ELR (cell line): ENCODE results near the gene MEIS3.

Experiments
- DNase-seq: peaks from one replicate; pipeline ENCODE4 v3.0.0-alpha.2; 2015; ENCODE audit warnings: low read depth

MEIS3 gene

DNA sequence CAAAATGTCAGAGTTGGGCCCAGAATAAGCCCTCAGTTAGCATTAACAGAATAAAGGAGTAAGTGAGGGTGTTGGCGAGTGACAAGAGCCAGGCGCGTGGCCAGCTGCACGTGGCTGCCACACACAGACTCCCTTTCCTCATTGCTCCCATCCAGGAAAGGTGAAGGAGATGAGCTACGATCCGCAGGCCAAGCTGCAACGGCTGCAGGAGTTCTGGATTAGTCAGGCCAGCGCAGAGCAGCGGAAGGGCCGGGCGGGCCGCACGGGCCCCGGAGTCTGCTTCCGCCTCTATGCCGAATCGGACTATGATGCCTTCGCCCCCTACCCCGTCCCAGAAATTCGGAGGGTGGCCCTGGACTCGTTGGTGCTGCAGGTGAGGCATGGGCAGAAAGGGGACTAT is 57.0 kb downstream of the MEIS3 start:
- DNase-seq, result no peak

DNA sequence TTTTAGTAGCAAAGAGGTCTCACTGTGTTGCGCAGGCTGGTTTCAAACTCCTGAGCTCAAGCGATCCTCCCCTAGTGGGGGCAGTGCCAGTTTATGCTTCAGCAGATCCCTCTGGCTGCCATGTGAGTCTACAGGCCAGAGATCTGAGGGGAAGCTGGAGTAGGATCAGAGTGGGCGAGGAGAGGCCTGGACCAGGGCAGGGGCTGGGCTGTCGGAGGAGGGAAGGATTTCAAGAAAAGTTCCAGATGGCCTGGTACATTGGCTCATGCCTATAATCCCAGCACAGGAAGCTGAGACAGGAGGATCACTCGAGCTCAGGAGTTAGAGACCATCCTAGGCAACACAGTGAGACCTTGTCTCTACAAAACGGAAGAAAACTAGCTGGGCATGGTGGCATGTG is 60.4 kb downstream of the MEIS3 start:
- no peak for DNase-seq

DNA sequence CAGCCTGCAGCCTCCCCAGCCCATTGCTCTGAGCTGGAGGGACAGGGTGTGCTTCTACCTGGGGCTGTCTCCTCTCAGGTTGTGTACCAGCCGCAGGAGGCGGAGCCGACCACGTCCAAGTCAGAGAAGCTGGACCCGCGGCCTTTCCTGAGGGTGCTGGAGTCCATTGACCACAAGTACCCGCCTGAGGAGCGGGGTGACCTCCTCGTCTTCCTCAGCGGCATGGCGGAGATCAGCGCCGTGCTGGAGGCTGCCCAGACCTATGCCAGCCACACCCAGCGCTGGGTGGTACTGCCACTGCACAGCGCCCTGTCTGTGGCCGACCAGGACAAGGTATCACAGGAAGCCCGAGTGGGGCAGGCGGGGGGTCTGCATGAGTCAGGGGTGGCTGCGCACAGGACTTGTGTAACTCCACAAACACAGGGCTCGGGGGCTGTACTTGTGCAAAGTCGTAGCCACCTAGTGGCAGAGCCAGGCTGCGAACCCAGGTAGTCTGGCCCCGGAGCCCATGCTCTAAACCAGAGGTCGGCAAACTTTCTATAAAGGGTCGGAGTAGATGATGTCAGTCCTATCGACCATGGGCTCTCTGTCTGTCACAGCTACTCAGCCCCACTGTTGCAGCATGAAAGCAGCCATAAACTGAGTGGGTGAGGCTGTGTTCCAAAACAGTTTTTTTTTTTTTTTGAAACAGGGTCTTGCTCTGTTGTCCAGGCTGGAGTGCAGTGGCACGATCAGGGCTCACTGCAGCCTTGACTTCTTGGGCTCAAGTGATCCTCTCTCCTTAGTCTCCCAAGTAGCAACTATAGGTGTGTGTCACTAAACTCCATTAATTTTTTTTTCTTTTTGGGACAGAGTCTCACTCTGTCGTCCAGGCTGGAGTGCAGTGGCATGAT is 61.3 kb downstream of the MEIS3 start:
- DNase-seq, result peak; percentile 16

DNA sequence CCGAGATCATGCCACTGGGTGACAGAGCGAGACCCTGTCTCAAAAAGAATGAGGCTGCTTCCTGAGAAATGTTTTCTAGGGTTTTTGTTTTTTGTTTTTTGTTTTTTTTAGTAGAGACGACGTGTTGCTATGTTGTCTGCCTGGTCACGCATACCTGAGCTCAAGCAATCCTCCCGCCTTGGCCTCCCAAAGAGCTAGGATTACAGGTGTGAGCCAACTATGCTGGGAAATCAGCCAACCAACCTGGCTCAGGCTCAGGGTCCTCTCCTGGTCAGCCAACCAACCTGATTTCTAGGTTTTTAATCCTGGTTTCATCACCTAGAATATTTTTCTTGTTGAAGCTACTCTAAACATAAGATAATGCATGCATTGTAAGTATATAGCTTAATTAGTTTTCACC is 62.4 kb downstream of the MEIS3 start:
- no peak for DNase-seq

DNA sequence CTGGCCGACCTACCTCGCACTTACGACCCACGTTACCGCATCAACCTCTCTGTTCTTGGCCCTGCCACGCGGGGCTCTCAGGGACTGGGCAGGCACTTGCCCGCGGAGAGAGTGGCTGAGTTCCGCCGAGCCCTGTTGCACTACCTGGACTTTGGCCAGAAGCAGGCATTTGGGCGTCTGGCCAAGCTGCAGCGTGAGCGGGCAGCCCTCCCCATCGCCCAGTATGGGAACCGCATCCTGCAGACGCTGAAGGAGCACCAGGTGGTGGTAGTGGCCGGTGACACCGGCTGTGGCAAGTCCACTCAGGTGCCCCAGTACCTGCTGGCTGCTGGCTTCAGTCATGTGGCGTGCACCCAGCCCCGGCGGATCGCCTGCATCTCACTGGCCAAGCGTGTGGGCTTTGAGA is 66.0 kb downstream of the MEIS3 start:
- no peak for DNase-seq
